ENCODE data around the gene PAAF1.

Gene PAAF1

GRCh38 chr11:73974604-73975478 is 98.0 kb downstream of the PAAF1 start:
- no peak for DNase-seq

- DNase-seq: no peak
Observed at GRCh38 chr11:73975479-73975757, 98.6 kb downstream of the PAAF1 start.

- DNase-seq: no peak
Observed at GRCh38 chr11:73976451-73977151, 99.8 kb downstream of the PAAF1 start.

- DNase-seq: no peak
Observed at GRCh38 chr11:73977856-73978519, 101.2 kb downstream of the PAAF1 start.

GRCh38 chr11:73978576-73979086 is 101.8 kb downstream of the PAAF1 start:
- no peak for DNase-seq

GRCh38 chr11:73980001-73980961 is 103.5 kb downstream of the PAAF1 start:
- DNase-seq: no peak
